ENCODE results near the gene KIF21B.

KIF21B gene

GRCh38 chr1:200991097-200991614 is 32.4 kb downstream of the KIF21B start:
- DNase-seq (ENCODE audit: low read depth), result no peak

GRCh38 chr1:200990114-200990513 is 33.4 kb downstream of the KIF21B start:
- DNase-seq (ENCODE audit: low read depth), result no peak

GRCh38 chr1:200989337-200989736 is 34.2 kb downstream of the KIF21B start:
- DNase-seq (ENCODE audit: low read depth), result no peak

- DNase-seq (ENCODE audit: low read depth), result no peak
These were observed 34.8 kb downstream of the KIF21B start for GRCh38 chr1:200988693-200989092.

- no peak for DNase-seq (ENCODE audit: low read depth)
These were observed 38.0 kb downstream of the KIF21B start for GRCh38 chr1:200985481-200985880.

GRCh38 chr1:200983035-200983561 is 40.4 kb downstream of the KIF21B start:
- DNase-seq (ENCODE audit: low read depth), result no peak

GRCh38 chr1:200982071-200982945 is 41.2 kb downstream of the KIF21B start:
- no peak for DNase-seq (ENCODE audit: low read depth)

GRCh38 chr1:200981278-200981677 is 42.2 kb downstream of the KIF21B start:
- DNase-seq (ENCODE audit: low read depth), result no peak

GRCh38 chr1:200980873-200981272 is 42.6 kb downstream of the KIF21B start:
- DNase-seq (ENCODE audit: low read depth), result no peak

- no peak for DNase-seq (ENCODE audit: low read depth)
These were observed 43.1 kb downstream of the KIF21B start for GRCh38 chr1:200980452-200980772.

- DNase-seq (ENCODE audit: low read depth), result peak; percentile 45
These were observed 43.7 kb downstream of the KIF21B start for GRCh38 chr1:200979574-200980451.

- DNase-seq (ENCODE audit: low read depth), result no peak
These were observed 46.3 kb downstream of the KIF21B start for GRCh38 chr1:200977071-200977754.

- DNase-seq (ENCODE audit: low read depth), result no peak
These were observed 46.9 kb downstream of the KIF21B start for GRCh38 chr1:200976634-200977033.

GRCh38 chr1:200975458-200975857 is 48.1 kb downstream of the KIF21B start:
- DNase-seq (ENCODE audit: low read depth), result no peak

GRCh38 chr1:200974711-200975110 is 48.8 kb downstream of the KIF21B start:
- no peak for DNase-seq (ENCODE audit: low read depth)

GRCh38 chr1:200973937-200974657 is 49.4 kb downstream of the KIF21B start:
- no peak for DNase-seq (ENCODE audit: low read depth)

- no peak for DNase-seq (ENCODE audit: low read depth)
These were observed 50.4 kb downstream of the KIF21B start for GRCh38 chr1:200972985-200973742.

GRCh38 chr1:200971955-200972711 is 51.4 kb downstream of the KIF21B start:
- peak; percentile 38 for DNase-seq (ENCODE audit: low read depth)

- no peak for DNase-seq (ENCODE audit: low read depth)
These were observed 52.0 kb downstream of the KIF21B start for GRCh38 chr1:200971428-200971903.

All from activated T-cell treated with anti-CD3 and anti-CD28 coated beads for 24 hours (primary cell).